Measurements from ENCODE around the gene ASRGL1.

DNA sequence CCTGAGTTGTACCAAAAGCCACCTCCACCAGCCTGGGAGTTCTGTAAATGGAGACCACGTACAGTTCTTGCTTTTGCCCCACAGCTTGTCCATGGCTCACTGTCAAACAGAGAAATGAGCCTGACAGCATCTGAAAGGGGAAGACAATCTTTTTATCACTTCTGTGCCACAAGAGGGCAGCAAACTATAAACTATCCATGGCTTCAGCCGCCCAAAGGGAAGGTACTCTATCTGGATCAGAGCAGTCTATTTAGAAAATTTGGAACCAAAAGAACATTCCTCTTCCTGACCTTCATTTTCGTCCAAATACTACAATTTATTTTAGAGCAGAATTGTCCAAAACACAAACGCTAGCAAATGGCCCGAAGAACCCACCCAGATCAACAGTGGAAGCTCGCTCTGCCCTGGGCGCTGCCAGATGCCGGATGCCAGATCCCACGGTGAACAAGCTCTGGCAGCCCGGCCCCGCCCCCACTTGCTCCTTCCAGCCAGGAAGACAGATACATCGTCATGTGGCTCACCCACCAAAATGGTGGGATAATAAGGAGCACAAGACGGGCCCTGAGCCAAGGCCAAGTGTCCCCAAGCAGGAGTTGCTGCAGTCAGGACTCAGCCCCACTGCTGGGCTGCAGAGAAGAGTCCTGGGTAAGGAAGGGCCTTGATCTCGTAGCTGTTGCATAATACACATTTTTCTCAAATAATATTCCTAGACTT lies 57.7 kb downstream of the ASRGL1 start:
- TF ChIP-seq CTCF (IDR thresholded peaks at IDR 0.05): peak; percentile 79
- no peak for TF ChIP-seq EZH2 (IDR thresholded peaks at IDR 0.05; ENCODE audit: borderline replicate concordance, insufficient read depth, low read depth, low read length, poor library complexity, severe bottlenecking)
